Sigmoid colon (tissue), 4 donors: ENCODE results near the gene CUX1.

ENCODE experiments used
- EP300 ChIP-seq, 4 donors: sonication (generic); formaldehyde crosslinking; IDR thresholded peaks; one replicate each; pipeline ENCODE4 v1.6.1; 2017; ENCODE audit warnings: antibody characterized with exemption in 4 of 4
- POLR2AphosphoS5 ChIP-seq, 4 donors: sonication (generic); formaldehyde crosslinking; IDR thresholded peaks; one replicate each; pipeline ENCODE4 v1.6.1; 2017; ENCODE audit warnings: antibody characterized with exemption in 4 of 4
- TF ChIP-seq, protein P1 (sequence below), 4 experiments: fragments of 450-650 bp in 3 of 4; fragments of 200-600 bp in 1 of 4; IDR thresholded peaks; one replicate each; pipeline ENCODE4 v1.5.1; 2016 to 2019; ENCODE audit warnings: antibody characterized with exemption in 4 of 4, mild to moderate bottlenecking in 3 of 4, moderate library complexity in 2 of 4

DNA sequence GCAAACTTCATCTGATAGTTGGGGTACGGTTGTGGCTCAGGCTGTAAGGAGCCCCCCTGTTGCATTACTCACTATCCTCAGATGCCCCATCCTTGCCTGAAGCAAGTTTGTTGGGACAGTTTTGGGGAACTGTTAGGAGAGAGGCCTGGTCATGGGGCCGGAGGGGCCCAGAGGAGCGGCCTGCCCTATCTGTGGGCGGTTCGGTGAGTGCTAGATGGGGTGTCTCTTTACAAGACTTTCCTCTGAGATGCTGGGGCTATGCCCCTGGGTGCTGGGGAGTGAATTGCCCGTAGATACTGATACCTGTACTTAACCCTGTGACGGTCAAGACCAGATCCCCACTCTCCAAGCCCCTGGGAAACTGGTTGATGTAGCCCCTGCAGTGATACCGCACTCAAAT is 12.4 kb downstream of the CUX1 start:
- no peak for TF ChIP-seq POLR2AphosphoS5 (IDR thresholded peaks at IDR 0.05)
- TF ChIP-seq, protein P1, sequence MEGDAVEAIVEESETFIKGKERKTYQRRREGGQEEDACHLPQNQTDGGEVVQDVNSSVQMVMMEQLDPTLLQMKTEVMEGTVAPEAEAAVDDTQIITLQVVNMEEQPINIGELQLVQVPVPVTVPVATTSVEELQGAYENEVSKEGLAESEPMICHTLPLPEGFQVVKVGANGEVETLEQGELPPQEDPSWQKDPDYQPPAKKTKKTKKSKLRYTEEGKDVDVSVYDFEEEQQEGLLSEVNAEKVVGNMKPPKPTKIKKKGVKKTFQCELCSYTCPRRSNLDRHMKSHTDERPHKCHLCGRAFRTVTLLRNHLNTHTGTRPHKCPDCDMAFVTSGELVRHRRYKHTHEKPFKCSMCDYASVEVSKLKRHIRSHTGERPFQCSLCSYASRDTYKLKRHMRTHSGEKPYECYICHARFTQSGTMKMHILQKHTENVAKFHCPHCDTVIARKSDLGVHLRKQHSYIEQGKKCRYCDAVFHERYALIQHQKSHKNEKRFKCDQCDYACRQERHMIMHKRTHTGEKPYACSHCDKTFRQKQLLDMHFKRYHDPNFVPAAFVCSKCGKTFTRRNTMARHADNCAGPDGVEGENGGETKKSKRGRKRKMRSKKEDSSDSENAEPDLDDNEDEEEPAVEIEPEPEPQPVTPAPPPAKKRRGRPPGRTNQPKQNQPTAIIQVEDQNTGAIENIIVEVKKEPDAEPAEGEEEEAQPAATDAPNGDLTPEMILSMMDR (IDR thresholded peaks at IDR 0.05) = no peak
- TF ChIP-seq EP300 (IDR thresholded peaks at IDR 0.05) = no peak
